HG03520 (cell line): ENCODE results near the gene PSMG1.

Experiments used
- ATAC-seq: cut with Tn5 transposase; IDR thresholded peaks from one replicate; pipeline ENCODE4 v1.9.1; 2021; ENCODE audit warnings: mild to moderate bottlenecking, moderate library complexity; ENCODE audit not compliant: unreplicated experiment

The PSMG1 gene

GRCh38 chr21:39189857-39190604 lies 6.8 kb upstream of the PSMG1 start:
- no peak for ATAC-seq

- no peak for ATAC-seq
These were observed 5.4 kb upstream of the PSMG1 start for GRCh38 chr21:39188521-39189139.

- no peak for ATAC-seq
These were observed 3.9 kb upstream of the PSMG1 start for GRCh38 chr21:39187141-39187540.

- no peak for ATAC-seq
These were observed 3.4 kb upstream of the PSMG1 start for GRCh38 chr21:39186676-39187075.

GRCh38 chr21:39185157-39185556 lies 1.9 kb upstream of the PSMG1 start:
- ATAC-seq = no peak

- no peak for ATAC-seq
These were observed 1.1 kb upstream of the PSMG1 start for GRCh38 chr21:39184050-39184980.

- no peak for ATAC-seq
These were observed 573 bp downstream of the PSMG1 start for GRCh38 chr21:39182484-39183271.

GRCh38 chr21:39182016-39182415 lies 1.2 kb downstream of the PSMG1 start:
- ATAC-seq = no peak

- no peak for ATAC-seq
These were observed 1.9 kb downstream of the PSMG1 start for GRCh38 chr21:39181205-39181818.

- no peak for ATAC-seq
These were observed 2.7 kb downstream of the PSMG1 start for GRCh38 chr21:39180429-39181019.

GRCh38 chr21:39178421-39178820 lies 4.8 kb downstream of the PSMG1 start:
- ATAC-seq = no peak

GRCh38 chr21:39176271-39176709 lies 7.0 kb downstream of the PSMG1 start:
- ATAC-seq = no peak

- ATAC-seq = no peak
These were observed 7.6 kb downstream of the PSMG1 start for GRCh38 chr21:39175665-39176064.

GRCh38 chr21:39175154-39175553 lies 8.1 kb downstream of the PSMG1 start:
- no peak for ATAC-seq

- no peak for ATAC-seq
These were observed 9.3 kb downstream of the PSMG1 start for GRCh38 chr21:39173716-39174680.

GRCh38 chr21:39169906-39170305 lies 13.3 kb downstream of the PSMG1 start:
- ATAC-seq = no peak

GRCh38 chr21:39168800-39169199 lies 14.5 kb downstream of the PSMG1 start:
- no peak for ATAC-seq

GRCh38 chr21:39164523-39164922 lies 18.7 kb downstream of the PSMG1 start:
- ATAC-seq = no peak

GRCh38 chr21:39161064-39161463 lies 22.2 kb downstream of the PSMG1 start:
- no peak for ATAC-seq
